Measurements from ENCODE around the gene DZIP1.

- TF ChIP-seq POLR2A (IDR thresholded peaks at IDR 0.05): no peak
- no peak for TF ChIP-seq EP300 (IDR thresholded peaks at IDR 0.05; ENCODE audit: low read depth)
Measured at GRCh38 chr13:95552208-95552538, 92.3 kb downstream of the DZIP1 start.

Measured in transverse colon (tissue), 1 donor.